Spleen (tissue), 7 donors: ENCODE results near the gene OXSM.

Experiments
- POLR2A ChIP-seq, 3 donors: fragments of 450-650 bp; IDR thresholded peaks; one replicate each; pipeline ENCODE4 v1.5.1; 2017; ENCODE audit warnings: antibody characterized with exemption in 3 of 3, mild to moderate bottlenecking in 1 of 3
- POLR2AphosphoS5 ChIP-seq, 3 donors: sonication (generic); formaldehyde crosslinking; IDR thresholded peaks; one replicate each; pipeline ENCODE4 v1.5.1; 2017; ENCODE audit warnings: antibody characterized with exemption in 3 of 3
- TF ChIP-seq, protein P1 (sequence below), 11 experiments: fragments of 200-600 bp in 7 of 11; fragments of 450-650 bp in 4 of 11; sonication (generic) in 4 of 11; IDR thresholded peaks in 8 of 11; conservative IDR thresholded peaks in 3 of 11; 1 replicate in 7 of 11; 2 replicates in 4 of 11; pipeline versions ENCODE4 v1.4.0 to v1.8.0; 2016 to 2021; ENCODE audit warnings: antibody characterized with exemption in 11 of 11, inconsistent platforms in 4 of 11, mild to moderate bottlenecking in 1 of 11
- donor health status: DM: no; HTN: no; CAD: no; lungs with moderate emphysema.
- donor health status: DM: no; HTN: no; CAD: no.
- donor health status: DM: no; HTN: no; CAD: no.

DNA sequence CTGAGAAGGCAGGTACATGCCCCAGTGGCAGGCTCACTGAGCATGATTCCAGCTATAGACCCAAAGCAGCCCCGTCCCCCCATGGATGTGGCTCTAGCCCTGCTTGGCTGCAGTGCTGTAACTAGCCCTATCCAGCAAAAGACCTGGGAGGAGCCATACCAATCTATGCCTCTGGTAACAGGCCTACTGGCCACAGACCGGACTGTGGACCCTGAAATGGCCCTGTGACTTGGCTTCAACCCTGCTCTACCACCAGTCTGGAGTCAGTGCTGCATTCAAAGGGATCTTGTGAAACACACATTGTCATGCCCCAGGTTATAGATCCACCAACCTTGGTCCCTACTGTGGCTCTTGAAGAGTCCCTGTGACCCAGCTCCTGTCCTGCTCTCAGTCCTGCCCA, 46.7 kb downstream of the OXSM start:
- TF ChIP-seq POLR2A (IDR thresholded peaks at IDR 0.05) (no peak), POLR2AphosphoS5 (IDR thresholded peaks at IDR 0.05) (no peak)
- TF ChIP-seq, protein P1, sequence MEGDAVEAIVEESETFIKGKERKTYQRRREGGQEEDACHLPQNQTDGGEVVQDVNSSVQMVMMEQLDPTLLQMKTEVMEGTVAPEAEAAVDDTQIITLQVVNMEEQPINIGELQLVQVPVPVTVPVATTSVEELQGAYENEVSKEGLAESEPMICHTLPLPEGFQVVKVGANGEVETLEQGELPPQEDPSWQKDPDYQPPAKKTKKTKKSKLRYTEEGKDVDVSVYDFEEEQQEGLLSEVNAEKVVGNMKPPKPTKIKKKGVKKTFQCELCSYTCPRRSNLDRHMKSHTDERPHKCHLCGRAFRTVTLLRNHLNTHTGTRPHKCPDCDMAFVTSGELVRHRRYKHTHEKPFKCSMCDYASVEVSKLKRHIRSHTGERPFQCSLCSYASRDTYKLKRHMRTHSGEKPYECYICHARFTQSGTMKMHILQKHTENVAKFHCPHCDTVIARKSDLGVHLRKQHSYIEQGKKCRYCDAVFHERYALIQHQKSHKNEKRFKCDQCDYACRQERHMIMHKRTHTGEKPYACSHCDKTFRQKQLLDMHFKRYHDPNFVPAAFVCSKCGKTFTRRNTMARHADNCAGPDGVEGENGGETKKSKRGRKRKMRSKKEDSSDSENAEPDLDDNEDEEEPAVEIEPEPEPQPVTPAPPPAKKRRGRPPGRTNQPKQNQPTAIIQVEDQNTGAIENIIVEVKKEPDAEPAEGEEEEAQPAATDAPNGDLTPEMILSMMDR (IDR thresholded peaks at IDR 0.05 in 8 of 11, conservative IDR thresholded peaks at IDR 0.05 in 3 of 11), result no peak
